C4-2B (cell line): ENCODE data around the gene TMPRSS15.

Source experiments
- H3K27ac ChIP-seq: fragments of 450-650 bp; 2 replicates; pipeline ENCODE4 v1.5.1; 2017
- ZFX ChIP-seq: fragments of 450-650 bp; IDR thresholded peaks from 2 replicates; pipeline ENCODE4 v1.6.1; 2017
- TF ChIP-seq, protein P1 (sequence below): fragments of 450-650 bp; conservative IDR thresholded peaks from 2 replicates; pipeline ENCODE4 v1.5.1; 2017; ENCODE audit warnings: mild to moderate bottlenecking

Gene TMPRSS15

DNA sequence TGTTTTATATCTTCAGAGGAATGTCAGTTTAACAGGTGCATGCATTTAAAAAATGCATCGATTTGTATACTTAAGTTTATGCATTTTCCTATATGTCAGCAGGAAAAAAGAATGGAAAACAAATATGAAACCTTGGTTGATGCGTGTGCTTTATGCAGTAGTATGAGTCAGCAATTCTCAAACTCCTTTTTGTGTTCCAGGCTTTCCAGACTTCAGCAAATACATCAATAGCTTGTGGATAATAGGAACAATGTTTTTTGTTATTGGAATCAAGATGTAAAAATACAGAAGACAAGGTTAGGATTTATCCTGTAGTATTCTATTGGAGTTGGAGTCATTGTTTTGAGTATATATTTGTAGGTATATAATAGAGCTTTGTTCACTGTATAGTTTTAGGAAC is 113.7 kb downstream of the TMPRSS15 start:
- no peak overlapping the region for H3K27ac ChIP-seq
- TF ChIP-seq, protein P1, sequence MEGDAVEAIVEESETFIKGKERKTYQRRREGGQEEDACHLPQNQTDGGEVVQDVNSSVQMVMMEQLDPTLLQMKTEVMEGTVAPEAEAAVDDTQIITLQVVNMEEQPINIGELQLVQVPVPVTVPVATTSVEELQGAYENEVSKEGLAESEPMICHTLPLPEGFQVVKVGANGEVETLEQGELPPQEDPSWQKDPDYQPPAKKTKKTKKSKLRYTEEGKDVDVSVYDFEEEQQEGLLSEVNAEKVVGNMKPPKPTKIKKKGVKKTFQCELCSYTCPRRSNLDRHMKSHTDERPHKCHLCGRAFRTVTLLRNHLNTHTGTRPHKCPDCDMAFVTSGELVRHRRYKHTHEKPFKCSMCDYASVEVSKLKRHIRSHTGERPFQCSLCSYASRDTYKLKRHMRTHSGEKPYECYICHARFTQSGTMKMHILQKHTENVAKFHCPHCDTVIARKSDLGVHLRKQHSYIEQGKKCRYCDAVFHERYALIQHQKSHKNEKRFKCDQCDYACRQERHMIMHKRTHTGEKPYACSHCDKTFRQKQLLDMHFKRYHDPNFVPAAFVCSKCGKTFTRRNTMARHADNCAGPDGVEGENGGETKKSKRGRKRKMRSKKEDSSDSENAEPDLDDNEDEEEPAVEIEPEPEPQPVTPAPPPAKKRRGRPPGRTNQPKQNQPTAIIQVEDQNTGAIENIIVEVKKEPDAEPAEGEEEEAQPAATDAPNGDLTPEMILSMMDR, result no peak
- no peak for TF ChIP-seq ZFX

DNA sequence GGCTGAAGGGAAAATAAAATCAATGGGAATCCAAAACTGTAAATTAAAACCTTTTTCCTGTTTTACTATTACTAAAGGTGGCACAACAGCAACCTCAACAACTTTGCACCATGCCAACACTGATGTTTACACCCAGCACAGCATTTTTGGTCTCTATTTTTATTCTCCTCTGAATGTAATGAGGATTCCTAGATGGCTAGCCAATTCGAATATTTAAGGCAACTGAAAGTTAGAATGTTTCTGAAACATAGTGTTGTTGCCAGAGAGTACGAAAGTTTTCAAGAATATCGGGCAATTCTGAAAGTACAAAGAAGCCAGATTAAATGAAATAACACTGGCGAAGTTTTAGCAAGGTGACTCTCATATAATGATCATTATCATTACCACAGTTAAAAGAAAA is 118.2 kb downstream of the TMPRSS15 start:
- no peak overlapping the region for H3K27ac ChIP-seq
- TF ChIP-seq, protein P1, result no peak
- TF ChIP-seq ZFX, result no peak

- H3K27ac ChIP-seq, result no peak overlapping the region
- no peak for TF ChIP-seq ZFX
- TF ChIP-seq, protein P1, result no peak
Observed at GRCh38 chr21:18275781-18276180, 127.8 kb downstream of the TMPRSS15 start.

DNA sequence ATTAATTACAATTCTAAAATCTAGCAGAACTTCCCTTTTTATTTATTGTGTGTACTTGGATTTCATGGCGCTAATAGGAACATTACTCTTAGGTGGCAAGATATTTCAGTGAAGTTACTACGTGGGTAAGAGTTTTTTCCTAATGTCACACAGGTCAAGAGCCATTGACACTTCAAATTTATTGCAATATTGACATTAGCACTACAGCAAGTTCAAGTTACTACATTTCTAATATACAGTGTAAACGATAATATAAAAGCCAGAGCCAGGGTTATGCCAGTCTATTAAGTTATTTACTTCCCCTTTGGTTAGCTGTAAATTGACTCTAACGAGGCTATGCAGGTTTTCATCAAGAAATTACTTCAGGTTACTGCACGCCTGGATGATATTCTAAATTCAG is 129.2 kb downstream of the TMPRSS15 start:
- no peak overlapping the region for H3K27ac ChIP-seq
- TF ChIP-seq, protein P1, result no peak
- TF ChIP-seq ZFX, result no peak

DNA sequence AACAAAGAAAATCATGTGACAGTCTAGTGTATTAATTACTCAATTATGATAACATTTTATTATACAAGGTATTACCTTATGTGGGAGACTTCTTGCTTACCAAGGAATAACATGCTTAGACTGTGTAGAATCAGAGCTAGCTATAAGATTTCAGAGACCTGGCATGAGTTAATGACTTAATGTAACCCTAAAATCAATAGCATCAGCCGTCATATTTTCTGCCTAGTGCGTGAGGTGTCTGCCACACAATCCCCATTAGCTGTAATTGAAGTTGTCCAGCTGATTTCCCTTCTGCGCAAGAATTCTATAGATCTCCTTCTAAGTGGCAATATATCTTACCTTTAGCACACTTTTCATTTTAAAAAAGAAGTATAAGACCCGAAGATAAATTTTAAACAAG is 130.2 kb downstream of the TMPRSS15 start:
- H3K27ac ChIP-seq, result no peak overlapping the region
- TF ChIP-seq, protein P1, result no peak

DNA sequence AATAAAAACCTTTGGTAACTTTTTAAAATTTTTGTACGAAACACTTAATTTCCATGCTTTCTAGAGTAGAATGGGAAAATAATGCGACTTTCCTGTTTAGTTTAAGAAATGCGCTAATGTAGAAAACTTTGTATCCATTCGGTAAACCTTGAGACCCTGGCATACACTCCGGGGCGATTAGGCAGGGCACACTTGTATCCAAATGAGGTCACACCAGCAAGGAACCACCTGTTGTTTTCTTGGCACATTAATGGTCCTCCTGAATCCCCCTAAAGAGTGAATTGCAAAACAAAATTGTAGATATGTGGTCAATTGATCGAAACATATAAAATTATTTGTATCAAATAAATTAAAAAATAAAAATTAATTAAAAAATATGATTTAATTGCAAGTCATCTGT is 133.7 kb downstream of the TMPRSS15 start:
- TF ChIP-seq, protein P1, result no peak
- no peak for TF ChIP-seq ZFX
- no peak overlapping the region for H3K27ac ChIP-seq

- TF ChIP-seq, protein P1, result no peak
- no peak for TF ChIP-seq ZFX
- H3K27ac ChIP-seq, result no peak overlapping the region
Observed at GRCh38 chr21:18268906-18269305, 134.7 kb downstream of the TMPRSS15 start.
